Kidney (tissue), 14 donors: ENCODE data around the gene CDC26. TPM values are rescaled to one million over a fixed set of nuclear protein-coding genes. Genes with fewer than 3 reads are reported as not detected.

Experiments used
- DNase-seq, 5 donors: peaks; one replicate each; pipeline ENCODE4 v3.0.0-alpha.2; 2013 to 2020
- FAIRE-seq: peaks from 2 replicates; lab custom pipeline; 2012; peaks lifted over from hg19 to GRCh38; lab: Jason Lieb, UNC
- H3K27ac ChIP-seq, 2 donors: one replicate each; pipeline ENCODE4 v1.7.0; 2013; ENCODE audit warnings: low read depth in 2 of 2, low read length in 2 of 2, inconsistent platforms in 1 of 2
- H3K27me3 ChIP-seq: one replicate; pipeline ENCODE4 v1.7.1; 2013; ENCODE audit warnings: low read length, inconsistent platforms; ENCODE audit not compliant: control insufficient read depth, insufficient read depth
- H3K36me3 ChIP-seq, 3 donors: one replicate each; pipeline versions ENCODE4 v1.7.0 to v1.7.1; 2013; ENCODE audit warnings: low read length in 3 of 3, control low read depth in 1 of 3, inconsistent platforms in 1 of 3; ENCODE audit not compliant: insufficient read depth in 3 of 3, control insufficient read depth in 2 of 3
- H3K4me1 ChIP-seq, 3 donors: one replicate each; pipeline versions ENCODE4 v1.7.0 to v1.7.1; 2013; ENCODE audit warnings: low read length in 3 of 3, inconsistent platforms in 1 of 3, low read depth in 1 of 3; ENCODE audit not compliant: control insufficient read depth in 2 of 3, insufficient read depth in 2 of 3
- H3K4me3 ChIP-seq, 3 donors: one replicate each; pipeline versions ENCODE4 v1.7.0 to v1.8.1; 2013; ENCODE audit warnings: low read length in 3 of 3, control low read depth in 1 of 3, inconsistent platforms in 1 of 3
- H3K9ac ChIP-seq, 3 donors: one replicate each; pipeline versions ENCODE4 v1.7.0 to v1.7.1; 2013; ENCODE audit warnings: low read length in 3 of 3, control low read depth in 1 of 3, inconsistent platforms in 1 of 3
- H3K9me3 ChIP-seq, 3 donors: one replicate each; pipeline versions ENCODE4 v1.7.0 to v1.7.1; 2013; ENCODE audit warnings: low read length in 3 of 3, control low read depth in 1 of 3, inconsistent platforms in 1 of 3; ENCODE audit not compliant: control insufficient read depth in 2 of 3, insufficient read depth in 1 of 3
- CTCF ChIP-seq: IDR thresholded peaks from 3 replicates; pipeline ENCODE4 v1.5.1; 2012; ENCODE audit warnings: mild to moderate bottlenecking, moderate library complexity, borderline replicate concordance; ENCODE audit not compliant: insufficient read depth; ENCODE audit errors: extremely low read depth
- intact Hi-C: fragments of 100-400 bp; cut with DNase I; formaldehyde crosslinking; loops from one replicate; pipeline ENCODE4 v1.11.1; 2022
- polyA plus RNA-seq: library from polyadenylated mRNA; stranded (reverse); fragments of 350-450 nt; fragmentation: Illumina TruSeq; extraction: RNeasy Lipid Tissue Mini Kit (QIAGEN cat#74804); gene quantifications from one replicate; pipeline ENCODE4 v1.2.3, GENCODE V29; 2014; ENCODE audit warnings: low read depth, low replicate concordance; ENCODE audit not compliant: insufficient read depth
- total RNA-seq: library from RNA; stranded (reverse); fragmentation: NEBNext Ultra II Directional; extraction: Animal tissue kit (Norgen Biotek cat#: 25700); gene quantifications from one replicate; pipeline ENCODE4 v1.2.1, GENCODE V29; 2021
- donor health status: control.
- donor health status: control.
- donor health status: control.
- donor health status: control.
- donor health status: control.
- donor health status: DM: yes; HTN: yes; CAD: no.
- donor health status: Normal renal cell carcinoma (clear cell type).

The CDC26 gene
- total and polyA plus RNA-seq, 2 donors from 2014 or later, result 28.5 to 76.2 TPM

- FAIRE-seq (no peak), DNase-seq (no peak)
- no peak overlapping the region for H3K9ac ChIP-seq
- H3K27ac ChIP-seq, result no peak overlapping the region
- H3K36me3 ChIP-seq, result peaks cover 27 to 59% (median 34%) of the 10 kb centered on the region in 3 donors
- H3K4me1 ChIP-seq, result no peaks in the 10 kb centered on the region
- H3K27me3 ChIP-seq, result no peaks in the 10 kb centered on the region
- no peak overlapping the region for H3K4me3 ChIP-seq
- H3K9me3 ChIP-seq, result no peaks in the 10 kb centered on the region
- TF ChIP-seq CTCF, result no peak
- intact Hi-C loops, result no loop called here
Measured at GRCh38 chr9:113281356-113281755, 6.0 kb upstream of the CDC26 start.

- Histone ChIP-seq H3K27me3 (no peaks in the 10 kb centered on the region), H3K9me3 (no peaks in the 10 kb centered on the region), H3K4me3 (no peak overlapping the region), H3K27ac (no peak overlapping the region), H3K9ac (no peak overlapping the region), H3K36me3 (peaks cover 16 to 43% (median 27%) of the 10 kb centered on the region in 3 donors), H3K4me1 (peaks cover 0 to 3% (median 2%) of the 10 kb centered on the region in 3 donors)
- DNase-seq (no peak), FAIRE-seq (no peak)
- intact Hi-C loops, result no loop called here
- TF ChIP-seq CTCF, result no peak
Measured at GRCh38 chr9:113278840-113279239, 3.5 kb upstream of the CDC26 start.

DNA sequence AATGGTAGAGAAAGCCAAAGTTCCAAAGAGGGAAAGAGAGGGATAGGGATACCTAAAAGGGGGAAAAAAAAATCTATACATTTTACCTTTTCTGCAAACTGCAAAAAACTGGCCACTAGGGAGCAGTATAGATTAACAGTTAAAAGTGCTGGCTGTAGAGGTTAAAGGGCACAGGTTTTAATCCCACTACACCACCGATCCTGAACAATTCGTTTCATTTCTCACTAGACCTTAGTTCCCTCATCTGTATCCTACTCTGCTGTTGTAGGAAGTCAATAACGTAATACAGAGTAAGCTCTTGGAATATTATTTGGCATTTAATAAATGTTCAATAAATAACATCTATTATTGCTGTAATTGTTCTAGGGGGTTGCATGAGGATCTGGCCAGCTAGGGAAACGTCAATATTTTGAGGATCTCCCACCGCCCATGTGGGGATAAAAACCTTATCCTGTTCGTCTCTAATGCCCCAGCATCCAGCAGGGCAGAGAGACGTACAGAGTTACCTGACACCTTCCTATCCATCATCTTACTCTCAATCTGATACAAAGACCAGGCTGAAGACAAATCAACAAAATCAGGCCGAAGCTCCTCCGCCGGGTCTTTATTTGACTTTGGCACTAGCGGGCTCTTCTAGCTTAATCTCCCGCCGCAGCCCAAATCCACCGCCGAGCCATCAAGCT lies 757 bp downstream of the CDC26 start:
- Histone ChIP-seq H3K4me1 (peaks cover 0 to 3% (median 2%) of the 10 kb centered on the region in 3 donors), H3K36me3 (peaks cover 6 to 34% (median 22%) of the 10 kb centered on the region in 3 donors), H3K27me3 (no peaks in the 10 kb centered on the region), H3K4me3 (peak overlapping the region; percentile 70 to 89 (median 88)), H3K9me3 (no peaks in the 10 kb centered on the region), H3K9ac (peak overlapping the region; percentile 58 to 94 (median 72)), H3K27ac (peak overlapping the region; percentile 82 to 84)
- peak; percentile 64 for TF ChIP-seq CTCF
- intact Hi-C loops, result no loop called here
- DNase-seq (peak in 3 of 5 donors; percentile 32 to 87 (median 85)), FAIRE-seq (no peak)
